Smooth muscle cell (in vitro differentiated cells): ENCODE data around the gene LUM. TPM values are rescaled to one million over a fixed set of nuclear protein-coding genes. Genes with fewer than 3 reads are reported as not detected.
A peak's percentile ranks its signal among the peaks of the same experiment; 100 is the strongest.

Source experiments
- DNase-seq: peaks from one replicate; lab custom pipeline; 2025; ENCODE audit not compliant: unreplicated experiment; lab: John Stamatoyannopoulos, UW
- H2AFZ ChIP-seq: fragments of 200-600 bp; sonication (generic); 2 replicates; pipeline ENCODE4 v1.6.0; 2016; ENCODE audit warnings: antibody characterized with exemption, low read depth, mild to moderate bottlenecking
- H3F3A ChIP-seq: fragments of 200-600 bp; sonication (generic); 2 replicates; pipeline ENCODE4 v1.6.0; 2017; ENCODE audit warnings: antibody characterized with exemption, low read depth
- H3K27ac ChIP-seq: fragments of 200-600 bp; sonication (generic); 2 replicates; pipeline ENCODE4 v1.5.1; 2016; ENCODE audit warnings: low read depth, mild to moderate bottlenecking
- H3K27me3 ChIP-seq: fragments of 200-600 bp; sonication (generic); 2 replicates; pipeline ENCODE4 v1.6.1; 2016; ENCODE audit warnings: low read depth, mild to moderate bottlenecking
- H3K36me3 ChIP-seq: fragments of 200-600 bp; sonication (generic); 2 replicates; pipeline ENCODE4 v1.5.1; 2016; ENCODE audit warnings: low read depth
- H3K4me1 ChIP-seq: fragments of 200-600 bp; sonication (generic); 2 replicates; pipeline ENCODE4 v1.5.1; 2016; ENCODE audit warnings: low read depth
- H3K4me2 ChIP-seq: fragments of 200-600 bp; sonication (generic); 2 replicates; pipeline ENCODE4 v1.6.0; 2016; ENCODE audit warnings: mild to moderate bottlenecking
- H3K4me3 ChIP-seq: fragments of 200-600 bp; sonication (generic); 2 replicates; pipeline ENCODE4 v1.5.1; 2016; ENCODE audit warnings: mild to moderate bottlenecking
- H3K79me2 ChIP-seq: fragments of 200-600 bp; sonication (generic); 2 replicates; pipeline ENCODE4 v1.6.0; 2016; ENCODE audit warnings: low read depth, mild to moderate bottlenecking
- H3K9ac ChIP-seq: fragments of 200-600 bp; sonication (generic); 2 replicates; pipeline ENCODE4 v1.6.0; 2016; ENCODE audit warnings: low read depth
- H3K9me3 ChIP-seq: fragments of 200-600 bp; sonication (generic); replicated peaks from 2 replicates; pipeline ENCODE4 v1.5.1; 2016; ENCODE audit warnings: low read depth
- H4K20me1 ChIP-seq: fragments of 200-600 bp; sonication (generic); 2 replicates; pipeline ENCODE4 v1.6.0; 2016; ENCODE audit warnings: low read depth
- CTCF ChIP-seq: fragments of 200-600 bp; sonication (generic); IDR thresholded peaks from 2 replicates; pipeline ENCODE4 v1.5.1; 2017; ENCODE audit warnings: borderline replicate concordance, mild to moderate bottlenecking, antibody characterized with exemption; ENCODE audit not compliant: insufficient read depth, poor library complexity, severe bottlenecking
- WGBS: methylation state at CpG from one replicate; pipeline ENCODE4 v1.1.7; 2016; ENCODE audit warnings: low lambda C conversion rate; 5-methylcytosine and 5-hydroxymethylcytosine counted together
- polyA plus RNA-seq: library from polyadenylated mRNA; unstranded; fragments of >200 nt; fragmentation: Nextera tagmentation; extraction: Ambion mirVana; gene quantifications from 2 replicates; pipeline ENCODE4 v1.2.1, GENCODE V29; 2016
- total RNA-seq: library from RNA; depleted of rRNA; stranded (reverse); fragments of >200 nt; gene quantifications from 2 replicates; pipeline ENCODE4 v1.2.3, GENCODE V29; 2014

LUM gene
- total and polyA plus RNA-seq, 2 experiments from 2014 or later: 5,541 to 7,849 TPM

- DNase-seq: no peak
- no peak overlapping the region for H3K27ac ChIP-seq
- H3K4me2 ChIP-seq: no peak overlapping the region
- H3K36me3 ChIP-seq: no peaks in the 10 kb centered on the region
- 87% methylated on average over 2 of the region's 2 CpGs for WGBS
- H3F3A ChIP-seq: no peaks in the 10 kb centered on the region
- no peaks in the 10 kb centered on the region for H3K9me3 ChIP-seq
- H3K79me2 ChIP-seq: no peaks in the 10 kb centered on the region
- H2AFZ ChIP-seq: peak overlapping the region; percentile 71
- no peaks in the 10 kb centered on the region for H3K4me1 ChIP-seq
- TF ChIP-seq CTCF: no peak
- no peaks in the 10 kb centered on the region for H3K27me3 ChIP-seq
- H3K9ac ChIP-seq: no peak overlapping the region
- no peak overlapping the region for H3K4me3 ChIP-seq
- no peaks in the 10 kb centered on the region for H4K20me1 ChIP-seq
These were observed 38.4 kb downstream of the LUM start for GRCh38 chr12:91072931-91073330.

GRCh38 chr12:91070936-91071335, 40.4 kb downstream of the LUM start:
- H2AFZ ChIP-seq: peak overlapping the region; percentile 39
- H3K9me3 ChIP-seq: no peaks in the 10 kb centered on the region
- H3K27ac ChIP-seq: no peak overlapping the region
- no peaks in the 10 kb centered on the region for H3K36me3 ChIP-seq
- no peaks in the 10 kb centered on the region for H4K20me1 ChIP-seq
- H3K4me1 ChIP-seq: no peaks in the 10 kb centered on the region
- no peak overlapping the region for H3K9ac ChIP-seq
- no peak for DNase-seq
- no peak for TF ChIP-seq CTCF
- no peak overlapping the region for H3K4me2 ChIP-seq
- no peaks in the 10 kb centered on the region for H3K79me2 ChIP-seq
- H3F3A ChIP-seq: no peaks in the 10 kb centered on the region
- no peak overlapping the region for H3K4me3 ChIP-seq
- H3K27me3 ChIP-seq: no peaks in the 10 kb centered on the region

GRCh38 chr12:91065396-91065795, 45.9 kb downstream of the LUM start:
- no peaks in the 10 kb centered on the region for H3F3A ChIP-seq
- no peaks in the 10 kb centered on the region for H3K79me2 ChIP-seq
- H3K27ac ChIP-seq: no peak overlapping the region
- no peaks in the 10 kb centered on the region for H3K4me1 ChIP-seq
- no peak overlapping the region for H3K4me3 ChIP-seq
- DNase-seq: no peak
- no peak for TF ChIP-seq CTCF
- WGBS: 94% methylated on average over 3 of the region's 3 CpGs
- H3K9me3 ChIP-seq: no peaks in the 10 kb centered on the region
- H3K27me3 ChIP-seq: no peaks in the 10 kb centered on the region
- H4K20me1 ChIP-seq: no peaks in the 10 kb centered on the region
- H3K36me3 ChIP-seq: no peaks in the 10 kb centered on the region
- no peak overlapping the region for H3K9ac ChIP-seq
- H3K4me2 ChIP-seq: no peak overlapping the region
- H2AFZ ChIP-seq: no peak overlapping the region

- no peak for TF ChIP-seq CTCF
- Histone ChIP-seq H4K20me1 (no peaks in the 10 kb centered on the region), H3K4me3 (no peak overlapping the region), H3K4me2 (no peak overlapping the region), H3K27ac (no peak overlapping the region), H3K36me3 (no peaks in the 10 kb centered on the region), H3K4me1 (no peaks in the 10 kb centered on the region), H3K9me3 (no peaks in the 10 kb centered on the region), H3K27me3 (no peaks in the 10 kb centered on the region), H3F3A (no peaks in the 10 kb centered on the region), H3K9ac (no peak overlapping the region), H3K79me2 (no peaks in the 10 kb centered on the region), H2AFZ (no peak overlapping the region)
- no peak for DNase-seq
- 88% methylated on average over 3 of the region's 3 CpGs for WGBS
These were observed 46.7 kb downstream of the LUM start for GRCh38 chr12:91064640-91065039.
